OCI-LY3 (cell line): Measurements from ENCODE around the gene NAE1.

ENCODE experiments used
- CTCF ChIP-seq: fragments of 200-600, 300-600 bp; sonication (generic); IDR thresholded peaks from 2 replicates; pipeline ENCODE4 v1.5.1; 2014; ENCODE audit warnings: antibody characterized with exemption, low read length, low read depth
- EZH2phosphoT487 ChIP-seq: fragments of 200-600 bp; shearing (Covaris generic); IDR thresholded peaks from 2 replicates; pipeline ENCODE4 v1.6.1; 2018; ENCODE audit warnings: antibody characterized with exemption, mixed run types, low read depth

GRCh38 chr16:66846266-66846665 lies 15.5 kb upstream of the NAE1 start:
- no peak for TF ChIP-seq CTCF
- TF ChIP-seq EZH2phosphoT487: no peak
